DMS114 treated with DMSO at 0.1 percent for 48 hours (cell line): ENCODE data around the gene PRND.
"Not testable (repeated sequence)": the region's sequence is repeated elsewhere in the genome, so short reads cannot be mapped to it uniquely, and the experiment has no call there.

Experiments
- DNase-seq: peaks from one replicate; lab custom pipeline; 2025; ENCODE audit not compliant: unreplicated experiment; lab: John Stamatoyannopoulos, UW

The PRND gene

GRCh38 chr20:4736875-4737274 is 15.2 kb downstream of the PRND start:
- no peak for DNase-seq

- DNase-seq: no peak
Observed at GRCh38 chr20:4737857-4738627, 16.3 kb downstream of the PRND start.

- no peak for DNase-seq
Observed at GRCh38 chr20:4740774-4741431, 19.2 kb downstream of the PRND start.

DNA sequence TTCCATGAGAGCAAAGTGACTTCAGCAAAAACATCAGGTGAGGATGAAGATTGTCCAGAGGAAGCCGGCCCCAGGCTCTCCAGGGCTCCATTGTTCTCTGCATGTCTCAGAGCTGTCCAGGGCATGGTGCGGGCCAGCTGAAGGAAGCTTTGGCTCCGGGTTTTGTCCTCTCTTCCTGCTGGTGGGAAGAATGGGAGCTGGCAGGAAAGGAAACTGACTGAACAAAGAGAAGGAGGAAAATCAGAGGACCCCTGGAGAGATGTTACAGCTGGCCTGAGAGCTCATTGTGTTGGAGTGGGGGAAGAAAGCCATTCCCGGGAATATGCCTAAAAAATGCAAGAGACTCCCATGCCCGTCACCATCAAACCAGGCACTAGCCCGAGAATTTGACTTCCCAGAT is 27.1 kb downstream of the PRND start:
- no peak for DNase-seq

- no peak for DNase-seq
Observed at GRCh38 chr20:4749326-4749725, 27.6 kb downstream of the PRND start.

DNA sequence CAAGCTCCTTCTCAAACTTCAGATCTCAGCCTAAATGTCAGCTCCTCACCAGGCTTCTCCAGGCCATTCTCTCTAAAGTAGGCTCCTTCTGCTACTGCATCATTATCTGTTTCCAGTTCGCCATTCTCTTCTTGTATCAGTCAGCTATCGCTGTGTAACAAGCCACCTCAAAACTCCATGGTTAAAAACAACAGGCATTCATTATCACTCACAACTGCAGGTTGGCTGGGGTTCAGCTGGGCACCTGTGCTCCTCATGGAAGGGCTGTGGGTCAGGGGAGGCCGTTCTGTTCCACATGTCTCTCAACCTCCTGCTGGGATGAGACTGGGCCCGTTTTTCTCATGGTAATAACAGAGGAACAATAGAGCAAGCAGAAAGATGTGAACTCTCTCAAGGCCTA is 28.7 kb downstream of the PRND start:
- DNase-seq: no peak

- DNase-seq: not testable (repeated sequence)
Observed at GRCh38 chr20:4759100-4759884, 37.6 kb downstream of the PRND start.

DNA sequence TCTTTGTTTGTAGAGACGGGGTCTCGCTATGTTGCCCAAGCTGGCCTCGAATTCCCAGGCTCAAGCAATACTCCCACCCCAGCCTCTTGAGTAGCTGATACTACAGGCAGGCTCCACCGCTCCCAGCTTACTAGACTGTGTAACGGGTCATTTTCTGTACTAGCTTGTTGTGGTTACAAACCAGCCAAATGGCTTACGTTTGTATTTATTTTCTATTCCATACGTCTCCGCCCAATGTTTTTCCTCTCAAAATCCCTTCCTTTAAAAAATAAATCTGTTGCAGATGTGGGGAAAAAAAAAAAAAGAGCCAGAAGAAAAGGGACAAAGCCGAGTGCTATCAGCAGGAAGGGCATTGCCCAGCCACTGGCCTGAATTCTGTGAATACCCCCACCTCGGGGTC is 41.6 kb downstream of the PRND start:
- no peak for DNase-seq

DNA sequence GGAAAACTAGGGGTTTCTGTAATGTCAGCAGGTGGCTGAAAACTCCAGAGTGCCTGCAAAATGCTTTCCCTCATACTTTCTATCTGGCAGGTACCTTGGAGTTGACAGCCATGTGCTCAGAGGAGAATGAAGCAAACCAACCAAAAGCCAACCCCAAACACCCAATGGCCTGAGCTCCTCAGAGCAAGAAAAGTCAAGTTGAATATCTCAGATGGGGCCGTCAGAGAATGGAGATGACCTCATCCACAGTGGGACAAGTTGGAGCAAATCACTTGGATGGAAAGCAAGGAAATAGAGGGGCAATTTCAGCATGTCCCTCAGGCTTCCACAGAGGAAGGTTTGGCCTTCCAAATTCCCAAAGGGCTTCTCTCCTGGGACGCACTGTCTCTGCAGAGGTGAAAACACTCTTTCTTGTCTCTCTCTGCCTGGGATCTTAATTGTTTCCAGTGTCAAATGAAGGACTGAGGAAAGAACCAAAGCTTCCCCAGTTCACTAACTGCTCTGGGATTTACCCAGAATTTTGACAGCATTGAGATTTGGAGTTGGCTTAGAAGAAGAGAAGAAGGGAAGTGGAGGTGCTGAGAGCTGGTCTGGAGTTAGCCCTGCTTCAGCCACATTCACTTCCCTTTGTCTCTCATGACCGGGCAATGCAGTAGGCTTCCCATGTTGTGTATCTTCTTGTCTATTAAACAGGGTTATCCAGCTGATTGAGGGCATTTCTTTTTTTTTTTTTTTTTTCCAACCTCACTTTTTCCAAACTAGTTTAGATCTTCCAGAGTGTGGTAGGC is 42.2 kb downstream of the PRND start:
- DNase-seq: no peak

- no peak for DNase-seq
Observed at GRCh38 chr20:4764805-4765204, 43.1 kb downstream of the PRND start.

GRCh38 chr20:4765681-4766080 is 44.0 kb downstream of the PRND start:
- no peak for DNase-seq

DNA sequence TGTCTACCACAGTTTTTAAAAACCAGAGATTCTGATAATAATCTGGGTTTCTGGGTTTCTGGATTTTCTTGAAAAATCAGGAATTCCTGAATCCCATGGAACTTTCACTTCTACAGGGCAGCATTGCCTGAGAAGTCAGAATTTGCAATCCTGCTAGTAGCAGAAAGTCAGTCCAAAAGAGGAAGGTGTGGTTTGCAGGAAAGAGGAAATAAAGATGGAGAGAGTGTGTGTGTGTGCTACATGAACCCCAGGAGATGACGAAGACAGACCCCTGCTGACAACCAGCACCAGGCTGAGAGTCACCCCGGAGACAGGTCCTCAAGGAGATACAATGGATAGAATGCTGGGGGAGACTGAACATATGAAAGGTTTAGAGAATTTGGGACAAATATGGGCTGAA is 44.9 kb downstream of the PRND start:
- no peak for DNase-seq

GRCh38 chr20:4767084-4767483 is 45.4 kb downstream of the PRND start:
- DNase-seq: no peak

DNA sequence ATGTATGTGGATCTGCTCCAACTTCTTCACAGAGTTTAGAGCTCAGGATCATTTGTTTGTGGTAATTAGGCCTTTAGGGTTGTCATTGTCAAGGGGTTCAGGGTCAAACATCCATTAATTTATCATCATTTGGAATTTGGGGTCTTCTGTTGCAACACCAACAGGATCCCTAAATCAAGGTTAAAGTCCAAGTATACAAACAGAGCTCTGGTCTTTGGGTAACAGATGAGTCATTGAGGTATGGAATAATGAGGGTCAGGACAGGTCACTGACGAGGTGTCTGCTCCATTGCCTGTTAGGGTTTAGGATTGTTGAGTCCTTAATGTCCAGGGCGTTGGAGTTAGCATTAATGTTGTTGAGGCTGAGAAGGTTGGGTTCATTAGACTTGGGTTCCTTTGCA is 47.6 kb downstream of the PRND start:
- DNase-seq: no peak

GRCh38 chr20:4770026-4770425 is 48.3 kb downstream of the PRND start:
- DNase-seq: no peak

DNA sequence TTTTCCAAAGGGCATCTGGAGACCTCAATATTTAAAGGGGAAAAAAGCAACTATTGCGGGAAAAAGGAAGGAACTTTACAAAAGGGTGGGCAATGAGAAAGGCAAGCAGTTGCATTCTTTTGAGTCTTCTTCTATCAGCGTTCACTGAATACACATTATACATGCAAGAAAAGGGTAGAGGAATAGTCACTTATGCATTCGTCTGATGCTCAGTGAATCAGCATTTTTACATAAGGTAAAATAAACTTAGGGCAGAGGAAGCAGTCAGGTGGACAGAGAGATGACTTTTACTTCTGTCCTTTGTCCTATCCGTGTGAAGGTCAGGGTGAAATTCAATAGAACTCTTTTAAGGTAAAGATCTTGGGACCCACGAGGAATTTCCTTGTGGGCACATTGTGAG is 49.3 kb downstream of the PRND start:
- DNase-seq: no peak

DNA sequence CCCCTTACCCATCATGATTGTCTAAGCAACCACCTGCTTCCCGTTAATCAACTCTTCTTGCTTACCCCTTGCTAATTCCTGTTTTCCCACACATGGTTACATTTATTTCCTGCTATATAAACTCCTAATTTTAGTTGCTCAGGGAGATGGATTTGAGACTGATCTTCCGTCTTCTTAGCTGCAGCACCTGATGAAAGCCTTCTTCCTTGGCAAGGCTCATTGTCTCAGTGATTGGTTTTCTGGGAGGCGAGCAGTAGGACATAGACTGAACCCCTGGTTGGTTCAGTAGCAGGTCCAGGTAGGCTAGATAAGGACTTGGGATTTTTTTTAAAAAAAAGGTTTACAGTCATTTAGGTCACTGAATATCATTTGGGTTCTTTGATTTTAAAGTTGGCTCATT is 50.4 kb downstream of the PRND start:
- no peak for DNase-seq

DNA sequence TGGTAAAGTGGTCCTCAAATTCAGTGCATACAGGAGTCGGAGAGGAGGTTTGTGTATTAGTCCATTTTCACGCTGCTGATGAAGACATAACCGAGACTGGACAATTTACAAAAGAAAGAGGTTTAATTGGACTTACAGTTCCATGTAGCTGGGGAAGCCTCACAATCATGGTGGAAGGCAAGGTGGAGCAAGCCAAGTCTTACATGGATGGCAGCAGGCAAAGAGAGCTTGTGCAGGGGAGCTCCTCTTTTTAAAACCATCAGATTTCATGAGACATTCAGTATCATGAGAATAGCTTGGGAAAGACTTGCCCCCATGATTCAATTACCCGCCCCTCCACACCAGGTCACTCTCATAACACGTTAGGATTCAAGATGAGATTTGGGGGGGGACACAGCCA is 51.3 kb downstream of the PRND start:
- DNase-seq: not testable (repeated sequence)

- no peak for DNase-seq
Observed at GRCh38 chr20:4773736-4774135, 52.0 kb downstream of the PRND start.

GRCh38 chr20:4774207-4774606 is 52.5 kb downstream of the PRND start:
- no peak for DNase-seq
